Right lobe of liver (tissue), 6 donors: ENCODE data around the gene PIWIL1. TPM values are rescaled to one million over a fixed set of nuclear protein-coding genes. Genes with fewer than 3 reads are reported as not detected.
A peak's percentile ranks its signal among the peaks of the same experiment; 100 is the strongest.

Experiments used
- ATAC-seq, 4 donors: fragments of 200-7000 bp; cut with Tn5 transposase; one replicate each; pipeline ENCODE4 v1.9.1; 2020; ENCODE audit warnings: mild to moderate bottlenecking in 4 of 4, moderate library complexity in 4 of 4
- DNase-seq, 3 donors: peaks; one replicate each; pipeline ENCODE4 v3.0.0-alpha.2; 2020
- H3K27ac ChIP-seq, 3 donors: fragments of 200-600 bp; one replicate each; pipeline ENCODE4 v1.8.0; 2022
- H3K27me3 ChIP-seq, 2 donors: fragments of 200-600 bp; one replicate each; pipeline ENCODE4 v1.8.0; 2022
- H3K36me3 ChIP-seq, 4 donors: fragments of 200-600 bp; sonication (generic) in 1 of 4; one replicate each; pipeline versions ENCODE4 v1.5.1 to v1.8.0; 2017 to 2022; ENCODE audit warnings: control low read depth in 1 of 4
- H3K4me1 ChIP-seq, 4 donors: fragments of 200-600 bp; sonication (generic) in 1 of 4; one replicate each; pipeline versions ENCODE4 v1.5.1 to v1.8.0; 2017 to 2022; ENCODE audit warnings: control low read depth in 1 of 4
- H3K4me3 ChIP-seq, 3 donors: fragments of 200-600 bp; one replicate each; pipeline ENCODE4 v1.8.0; 2022
- H3K9me3 ChIP-seq, 4 donors: fragments of 200-600 bp; sonication (generic) in 1 of 4; one replicate each; pipeline versions ENCODE4 v1.5.1 to v1.8.0; 2017 to 2022; ENCODE audit warnings: control low read depth in 1 of 4
- CTCF ChIP-seq, 4 donors: fragments of 200-600 bp in 3 of 4; fragments of 450-650 bp in 1 of 4; IDR thresholded peaks; one replicate each; pipeline versions ENCODE4 v1.5.1 to v1.8.0; 2016 to 2022; ENCODE audit warnings: antibody characterized with exemption in 4 of 4, mild to moderate bottlenecking in 2 of 4
- POLR2A ChIP-seq: fragments of 450-650 bp; IDR thresholded peaks from one replicate; pipeline ENCODE4 v1.6.1; 2017; ENCODE audit warnings: antibody characterized with exemption, mild to moderate bottlenecking
- WGBS: methylation state at CpG from one replicate; pipeline ENCODE4 v1.1.6; 2018; ENCODE audit warnings: low coverage, low lambda C conversion rate; ENCODE audit not compliant: insufficient coverage; ENCODE audit errors: missing lambda C conversion rate; 5-methylcytosine and 5-hydroxymethylcytosine counted together
- intact Hi-C, 2 donors: fragments of 100-400 bp; cut with DNase I; formaldehyde crosslinking; loops; one replicate each; pipeline versions ENCODE4 v1.11.2 to v1.14.1; 2022
- total RNA-seq, 6 experiments: library from RNA; depleted of rRNA in 2 of 6; stranded (reverse); fragments of >200 nt in 2 of 6; fragmentation: NEBNext Ultra II Directional in 3 of 6; extraction: Animal tissue kit (Norgen Biotek cat#: 25700) in 3 of 6; gene quantifications; one replicate each; pipeline versions ENCODE4 v1.1.0 to v1.2.4, GENCODE V29; 2016 to 2023
- donor health status: DM: no; HTN: yes; CAD: no.
- donor health status: DM: no; HTN: no; CAD: no.
- donor health status: DM: no; HTN: no; CAD: no.
- donor health status: DM: no; HTN: yes; CAD: no.
- donor health status: DM: no; HTN: yes; CAD: no.

Gene PIWIL1
- total RNA-seq, 6 experiments from 2014 or later, result not detected

- Histone ChIP-seq H3K36me3 (no peaks in the 10 kb centered on the region), H3K9me3 (no peaks in the 10 kb centered on the region), H3K4me3 (no peak overlapping the region), H3K4me1 (no peaks in the 10 kb centered on the region), H3K27ac (no peak overlapping the region), H3K27me3 (no peaks in the 10 kb centered on the region)
- 56% methylated on average over 3 of the region's 5 CpGs for WGBS
- intact Hi-C loops, result no loop called here
- ATAC-seq (no peak), DNase-seq (no peak)
- TF ChIP-seq POLR2A, result no peak
- no peak for TF ChIP-seq CTCF (IDR thresholded peaks at IDR 0.05)
These were observed 39.2 kb upstream of the PIWIL1 start for GRCh38 chr12:130298322-130299021.

GRCh38 chr12:130299574-130299973 is 38.1 kb upstream of the PIWIL1 start:
- H3K36me3 ChIP-seq, result no peaks in the 10 kb centered on the region
- intact Hi-C loops, result no loop called here
- H3K9me3 ChIP-seq, result no peaks in the 10 kb centered on the region
- H3K27ac ChIP-seq, result no peak overlapping the region
- ATAC-seq (peak in 1 of 4 donors; percentile 28), DNase-seq (no peak)
- no peak overlapping the region for H3K4me3 ChIP-seq
- WGBS, result 55% methylated on average over 6 of the region's 6 CpGs
- TF ChIP-seq POLR2A (no peak), CTCF (IDR thresholded peaks at IDR 0.05) (no peak)
- no peaks in the 10 kb centered on the region for H3K27me3 ChIP-seq
- H3K4me1 ChIP-seq, result no peaks in the 10 kb centered on the region

GRCh38 chr12:130300090-130300489 is 37.6 kb upstream of the PIWIL1 start:
- H3K4me1 ChIP-seq, result no peaks in the 10 kb centered on the region
- intact Hi-C loops, result no loop called here
- no peak overlapping the region for H3K4me3 ChIP-seq
- DNase-seq (no peak), ATAC-seq (no peak)
- H3K9me3 ChIP-seq, result no peaks in the 10 kb centered on the region
- no peaks in the 10 kb centered on the region for H3K27me3 ChIP-seq
- 52% methylated on average over 4 of the region's 4 CpGs for WGBS
- no peak overlapping the region for H3K27ac ChIP-seq
- no peak for TF ChIP-seq POLR2A
- TF ChIP-seq CTCF (IDR thresholded peaks at IDR 0.05), result no peak
- no peaks in the 10 kb centered on the region for H3K36me3 ChIP-seq

- Histone ChIP-seq H3K27me3 (no peaks in the 10 kb centered on the region), H3K27ac (no peak overlapping the region), H3K4me1 (no peaks in the 10 kb centered on the region), H3K9me3 (no peaks in the 10 kb centered on the region), H3K36me3 (no peaks in the 10 kb centered on the region), H3K4me3 (no peak overlapping the region)
- no peak for ATAC-seq
- no peak for DNase-seq
- TF ChIP-seq POLR2A, result no peak
- no peak for TF ChIP-seq CTCF (IDR thresholded peaks at IDR 0.05)
- WGBS, result 59% methylated on average over 9 of the region's 21 CpGs
- intact Hi-C loops, result no loop called here
These were observed 36.8 kb upstream of the PIWIL1 start for GRCh38 chr12:130300737-130301535.
